MM.1S (cell line): ENCODE measurements around the gene SPEM3.

Experiments
- DNase-seq: peaks from one replicate; pipeline ENCODE4 v3.0.0-alpha.2; 2015
- H2AFZ ChIP-seq: fragments of 300-600 bp; sonication (generic); 2 replicates; pipeline ENCODE4 v1.6.0; 2016; ENCODE audit warnings: antibody characterized with exemption, low read length
- H3F3A ChIP-seq: fragments of 300-600 bp; sonication (generic); 2 replicates; pipeline ENCODE4 v1.6.1; 2016; ENCODE audit warnings: mild to moderate bottlenecking, antibody characterized with exemption, low read length, moderate library complexity, mixed read lengths; ENCODE audit not compliant: insufficient read depth
- H3K27ac ChIP-seq: fragments of 300-600 bp; sonication (generic); 2 replicates; pipeline ENCODE4 v1.5.1; 2016; ENCODE audit warnings: mild to moderate bottlenecking, low read length
- H3K27me3 ChIP-seq: fragments of 300-600 bp; sonication (generic); replicated peaks from 2 replicates; pipeline ENCODE4 v1.6.0; 2016; ENCODE audit warnings: low read length; ENCODE audit not compliant: insufficient read depth
- H3K36me3 ChIP-seq: fragments of 300-600 bp; sonication (generic); replicated peaks from 2 replicates; pipeline ENCODE4 v1.6.1; 2016; ENCODE audit warnings: mild to moderate bottlenecking, low read length, mixed read lengths; ENCODE audit not compliant: insufficient read depth
- H3K4me1 ChIP-seq: fragments of 300-600 bp; sonication (generic); 2 replicates; pipeline ENCODE4 v1.6.1; 2016; ENCODE audit warnings: low read length, mixed read lengths
- H3K4me2 ChIP-seq: fragments of 300-600 bp; sonication (generic); 2 replicates; pipeline ENCODE4 v1.6.0; 2016; ENCODE audit warnings: low read depth, low read length
- H3K4me3 ChIP-seq: fragments of 300-600 bp; sonication (generic); 2 replicates; pipeline ENCODE4 v1.5.1; 2016; ENCODE audit warnings: low read length, mixed read lengths
- H3K79me2 ChIP-seq: fragments of 300-600 bp; sonication (generic); 2 replicates; pipeline ENCODE4 v1.6.1; 2016; ENCODE audit warnings: mixed run types, low read length, mixed read lengths
- H3K9ac ChIP-seq: fragments of 300-600 bp; sonication (generic); 2 replicates; pipeline ENCODE4 v1.6.1; 2016; ENCODE audit warnings: low read length, mixed read lengths
- H3K9me2 ChIP-seq: fragments of 300-600 bp; sonication (generic); replicated peaks from 2 replicates; pipeline ENCODE4 v1.6.1; 2016; ENCODE audit warnings: mild to moderate bottlenecking, low read length, mixed read lengths; ENCODE audit not compliant: insufficient read depth
- H3K9me3 ChIP-seq: fragments of 300-600 bp; sonication (generic); replicated peaks from 2 replicates; pipeline ENCODE4 v1.6.1; 2016; ENCODE audit warnings: mild to moderate bottlenecking, low read length, mixed read lengths; ENCODE audit not compliant: insufficient read depth
- H4K20me1 ChIP-seq: fragments of 300-600 bp; sonication (generic); 2 replicates; pipeline ENCODE4 v1.6.1; 2016; ENCODE audit warnings: mild to moderate bottlenecking, low read length, moderate library complexity, mixed read lengths; ENCODE audit not compliant: insufficient read depth
- EZH2 ChIP-seq: fragments of 300-600 bp; sonication (generic); optimal IDR thresholded peaks from 2 replicates; pipeline ENCODE3; 2017; ENCODE audit warnings: low read depth, mild to moderate bottlenecking, antibody characterized with exemption, low read length, mixed read lengths
- EZH2phosphoT487 ChIP-seq: fragments of 300-600 bp; sonication (generic); IDR thresholded peaks from 2 replicates; pipeline ENCODE4 v1.6.1; 2018; ENCODE audit warnings: antibody characterized with exemption, low read length
- TF ChIP-seq, protein P1 (sequence below): fragments of 300-600 bp; sonication (generic); IDR thresholded peaks from 2 replicates; pipeline ENCODE4 v1.5.1; 2016; ENCODE audit warnings: antibody characterized with exemption, low read length, mixed read lengths

The SPEM3 gene

DNA sequence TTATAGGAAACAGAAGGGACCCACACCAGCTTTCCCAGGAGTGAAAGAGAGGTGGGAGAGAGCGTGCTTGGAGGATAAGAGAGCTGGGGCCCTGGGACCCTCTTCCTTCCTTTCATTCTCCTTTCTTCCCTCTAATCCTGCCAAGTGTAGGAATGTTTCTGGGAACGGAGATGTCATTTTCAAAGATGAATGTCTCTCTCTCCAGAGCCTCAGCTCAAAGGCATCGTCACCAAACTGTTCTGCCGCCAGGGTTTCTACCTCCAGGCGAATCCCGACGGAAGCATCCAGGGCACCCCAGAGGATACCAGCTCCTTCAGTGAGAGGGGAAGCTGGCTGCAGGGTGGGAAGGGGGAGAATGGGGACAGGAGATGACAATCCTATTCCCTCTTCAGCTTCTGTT is 12.6 kb downstream of the SPEM3 start:
- H3K36me3 ChIP-seq = no peaks in the 10 kb centered on the region
- no peaks in the 10 kb centered on the region for H3K79me2 ChIP-seq
- no peak overlapping the region for H3K4me2 ChIP-seq
- peaks cover 79% of the 10 kb centered on the region for H3K27me3 ChIP-seq
- H3K9ac ChIP-seq = no peak overlapping the region
- TF ChIP-seq EZH2phosphoT487 (no peak), EZH2 (no peak)
- TF ChIP-seq, protein P1, sequence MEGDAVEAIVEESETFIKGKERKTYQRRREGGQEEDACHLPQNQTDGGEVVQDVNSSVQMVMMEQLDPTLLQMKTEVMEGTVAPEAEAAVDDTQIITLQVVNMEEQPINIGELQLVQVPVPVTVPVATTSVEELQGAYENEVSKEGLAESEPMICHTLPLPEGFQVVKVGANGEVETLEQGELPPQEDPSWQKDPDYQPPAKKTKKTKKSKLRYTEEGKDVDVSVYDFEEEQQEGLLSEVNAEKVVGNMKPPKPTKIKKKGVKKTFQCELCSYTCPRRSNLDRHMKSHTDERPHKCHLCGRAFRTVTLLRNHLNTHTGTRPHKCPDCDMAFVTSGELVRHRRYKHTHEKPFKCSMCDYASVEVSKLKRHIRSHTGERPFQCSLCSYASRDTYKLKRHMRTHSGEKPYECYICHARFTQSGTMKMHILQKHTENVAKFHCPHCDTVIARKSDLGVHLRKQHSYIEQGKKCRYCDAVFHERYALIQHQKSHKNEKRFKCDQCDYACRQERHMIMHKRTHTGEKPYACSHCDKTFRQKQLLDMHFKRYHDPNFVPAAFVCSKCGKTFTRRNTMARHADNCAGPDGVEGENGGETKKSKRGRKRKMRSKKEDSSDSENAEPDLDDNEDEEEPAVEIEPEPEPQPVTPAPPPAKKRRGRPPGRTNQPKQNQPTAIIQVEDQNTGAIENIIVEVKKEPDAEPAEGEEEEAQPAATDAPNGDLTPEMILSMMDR = no peak
- H3F3A ChIP-seq = 0 out of 2 replicates have a peak, but pooled peaks cover 4% of the 10 kb centered on the region
- H3K9me2 ChIP-seq = no peaks in the 10 kb centered on the region
- no peak overlapping the region for H2AFZ ChIP-seq
- H3K27ac ChIP-seq = no peak overlapping the region
- H4K20me1 ChIP-seq = no peaks in the 10 kb centered on the region
- no peak overlapping the region for H3K4me3 ChIP-seq
- no peaks in the 10 kb centered on the region for H3K9me3 ChIP-seq
- H3K4me1 ChIP-seq = peaks cover 8% of the 10 kb centered on the region
- no peak for DNase-seq

- Histone ChIP-seq H3K4me3 (no peak overlapping the region), H3K9me3 (no peaks in the 10 kb centered on the region), H3K36me3 (no peaks in the 10 kb centered on the region), H3K4me1 (peaks cover 2% of the 10 kb centered on the region; the same call in 1 of the 2 replicates), H4K20me1 (no peaks in the 10 kb centered on the region), H3F3A (no peaks in the 10 kb centered on the region), H3K4me2 (no peak overlapping the region), H3K79me2 (no peaks in the 10 kb centered on the region), H3K27ac (no peak overlapping the region), H3K27me3 (peaks cover 88% of the 10 kb centered on the region), H3K9me2 (no peaks in the 10 kb centered on the region), H2AFZ (no peak overlapping the region), H3K9ac (no peak overlapping the region)
- TF ChIP-seq EZH2phosphoT487 (no peak), EZH2 (no peak)
- TF ChIP-seq, protein P1 = no peak
- no peak for DNase-seq
Measured at GRCh38 chr17:7442142-7442541, 13.5 kb downstream of the SPEM3 start.

DNA sequence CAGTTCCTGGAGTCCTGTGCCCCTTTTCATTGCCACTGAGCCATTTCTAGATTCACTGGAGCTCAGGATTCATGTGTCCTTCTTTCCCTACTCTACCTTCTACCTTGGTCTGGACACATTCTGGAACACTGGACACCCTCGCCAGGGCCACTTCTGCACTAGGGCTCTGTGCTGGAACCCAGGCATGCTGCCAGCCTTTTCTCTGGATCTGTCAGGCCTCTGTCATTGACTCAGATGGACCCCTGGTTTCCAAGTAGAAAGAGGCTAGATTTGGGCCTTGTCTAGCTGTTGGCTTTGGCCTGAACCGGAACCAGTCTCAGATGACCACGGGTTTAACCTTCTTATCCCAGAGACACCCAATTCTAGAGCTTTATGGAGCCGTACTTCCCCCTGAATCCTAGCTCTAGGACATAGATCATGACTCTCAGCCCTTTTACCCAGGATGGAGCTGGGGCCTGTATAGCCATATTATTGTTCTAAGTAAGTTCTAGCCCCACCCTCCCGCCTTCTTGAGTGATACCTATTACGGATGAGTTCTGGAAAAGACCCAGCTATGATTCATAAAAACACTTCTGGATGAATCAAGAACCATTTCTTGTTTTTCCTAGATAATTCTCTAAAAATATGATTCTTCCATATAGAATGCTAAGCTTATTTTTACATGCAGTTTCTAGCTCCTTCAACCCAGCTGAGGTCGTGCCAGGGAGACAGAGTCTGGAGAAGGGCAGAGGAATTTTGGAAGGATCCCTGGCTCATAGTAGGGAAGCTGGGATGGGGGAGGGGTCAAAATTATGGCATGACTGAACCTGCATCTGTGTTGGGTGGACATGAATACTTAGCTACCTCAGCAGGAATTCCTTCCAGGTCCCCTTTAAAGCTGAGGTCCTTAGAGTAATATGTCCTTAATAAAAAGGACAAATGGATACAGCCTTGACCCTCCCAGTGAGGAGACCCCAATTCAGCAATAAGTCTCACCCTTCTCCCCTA is 15.1 kb downstream of the SPEM3 start:
- no peak for DNase-seq
- Histone ChIP-seq H3F3A (no peaks in the 10 kb centered on the region), H4K20me1 (no peaks in the 10 kb centered on the region), H3K4me2 (no peak overlapping the region), H3K9me3 (no peaks in the 10 kb centered on the region), H3K36me3 (no peaks in the 10 kb centered on the region), H3K27me3 (peaks cover 94% of the 10 kb centered on the region), H3K9ac (no peak overlapping the region), H2AFZ (no peak overlapping the region), H3K4me3 (no peak overlapping the region), H3K27ac (no peak overlapping the region), H3K79me2 (no peaks in the 10 kb centered on the region), H3K9me2 (no peaks in the 10 kb centered on the region), H3K4me1 (no peaks in the 10 kb centered on the region)
- no peak for TF ChIP-seq EZH2
- no peak for TF ChIP-seq EZH2phosphoT487
- TF ChIP-seq, protein P1 = no peak
